A375 (cell line): ENCODE data around the gene CTR9. TPM values are rescaled to one million over a fixed set of nuclear protein-coding genes. Genes with fewer than 3 reads are reported as not detected.

Experiments
- small RNA-seq: library from RNA; depleted of rRNA; stranded (forward); fragments of <200 nt; gene quantifications from one replicate; pipeline ENCODE3, GENCODE V24; 2014
- total RNA-seq: library from RNA; depleted of rRNA; stranded (reverse); fragments of >200 nt; shearing (Covaris generic); gene quantifications from 2 replicates; pipeline ENCODE4 v1.2.3, GENCODE V29; 2014; rRNA removed

Gene CTR9
- total RNA-seq: 12.1 and 20.7 TPM in 2 replicates

DNA sequence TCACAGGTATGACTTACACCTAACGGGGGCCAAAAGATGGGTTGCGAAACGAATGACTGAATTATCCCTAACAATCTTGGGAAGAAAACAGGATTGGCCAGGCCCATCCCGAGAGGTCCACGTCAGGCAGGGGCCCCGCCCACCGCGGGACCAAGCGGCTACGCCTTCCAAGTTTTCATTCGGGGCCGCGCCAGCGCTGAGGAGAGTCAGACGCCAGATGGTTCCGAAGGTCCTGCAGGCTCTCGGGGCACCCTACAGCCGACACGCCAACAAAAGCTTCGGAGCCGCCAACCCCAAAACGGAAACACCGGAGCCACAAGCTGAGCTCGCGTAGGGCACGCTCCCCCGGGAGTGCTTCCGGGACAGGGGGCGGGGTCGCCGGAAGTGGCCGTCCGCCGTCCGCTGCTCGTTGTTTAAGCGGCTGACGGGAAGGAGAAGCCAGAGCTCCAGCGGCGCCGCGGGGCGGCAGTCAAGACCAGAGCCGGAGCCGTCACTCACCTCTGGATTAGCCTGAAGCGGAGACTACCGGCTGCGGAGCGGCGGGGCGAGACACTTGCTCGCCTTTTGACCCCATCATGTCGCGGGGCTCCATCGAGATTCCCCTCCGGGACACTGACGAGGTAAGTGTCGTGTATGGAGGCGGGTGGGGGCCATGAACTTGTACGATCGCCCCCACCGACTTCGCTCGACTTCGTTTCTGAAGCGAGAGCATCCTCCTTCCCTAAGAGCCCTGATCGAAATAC, at the start of gene CTR9:
CTR9 (plus strand) TSS at position 409 of the 743 bp plus-strand sequence; CDS start at position 576, 167 bp downstream.

DNA sequence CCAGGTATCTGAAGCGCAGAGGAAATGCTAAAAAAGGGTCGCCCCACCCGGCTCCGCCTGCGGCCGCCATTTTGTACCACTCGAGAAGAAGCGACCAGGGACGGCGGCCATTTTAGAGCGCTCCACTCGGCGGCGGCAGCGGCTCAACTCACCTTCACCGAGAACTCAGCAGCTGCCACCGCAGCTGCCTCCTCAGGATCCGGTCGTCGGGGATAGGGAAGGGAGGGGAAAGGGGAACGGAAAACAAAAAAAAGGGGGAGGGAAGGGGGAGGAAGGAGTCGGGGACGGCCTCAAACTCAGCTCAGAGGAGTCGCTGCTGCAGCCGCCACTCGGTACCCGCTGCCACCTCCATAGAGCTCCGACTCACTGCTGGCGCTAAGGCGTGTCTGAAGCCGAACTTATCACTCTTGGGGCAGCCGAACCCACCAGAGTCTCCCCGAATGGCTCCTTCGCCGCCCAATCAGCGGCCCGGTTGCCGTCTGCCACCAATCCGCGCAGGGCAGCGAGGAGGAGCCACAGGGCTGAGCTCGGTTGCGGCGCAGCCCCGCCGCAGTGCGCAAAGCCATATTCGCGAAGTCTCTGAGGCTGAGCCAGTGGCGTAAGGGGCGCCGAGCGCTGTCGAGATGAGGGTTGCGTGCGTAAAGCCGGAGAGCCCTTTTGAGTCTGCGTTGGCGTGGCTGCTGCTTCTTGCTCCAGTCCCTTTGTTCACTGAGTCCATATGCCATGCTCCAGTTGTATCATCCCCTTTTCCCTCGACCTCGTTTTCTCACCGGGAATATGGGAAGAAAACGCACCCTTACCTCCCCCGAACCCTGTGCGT, 57.7 kb downstream of the CTR9 start, which contains the start of gene EIF4G2:
EIF4G2 (minus strand) TSS at position 374 of the 820 bp plus-strand sequence.

Small RNA genes within 50 kb of the gene (small RNA-seq; reads per million reads assigned to genes)
- gene RF00019: not detected
- gene SNORD97: not detected

Other genes starting within 250 kb of the CTR9 start
- 5.6 TPM in 2 replicates for gene RNF141, start 210.1 kb upstream of the CTR9 start, total RNA-seq
- not detected in 2 replicates for gene LYVE1, start 182.6 kb upstream of the CTR9 start, total RNA-seq
- 0.08 and 0.19 TPM in 2 replicates for gene IRAG1, start 57.5 kb upstream of the CTR9 start, total RNA-seq
- gene EIF4G2, start 57.7 kb downstream of the CTR9 start, total RNA-seq: 370 and 372 TPM in 2 replicates
- gene ZBED5, start 106.8 kb downstream of the CTR9 start, total RNA-seq: 16.8 and 21.9 TPM in 2 replicates